GM21786 (cell line): ENCODE results near the gene RNF208.

ENCODE experiments used
- ATAC-seq: cut with Tn5 transposase; IDR thresholded peaks from one replicate; pipeline ENCODE4 v1.9.1; 2021; ENCODE audit not compliant: unreplicated experiment

Gene RNF208

DNA sequence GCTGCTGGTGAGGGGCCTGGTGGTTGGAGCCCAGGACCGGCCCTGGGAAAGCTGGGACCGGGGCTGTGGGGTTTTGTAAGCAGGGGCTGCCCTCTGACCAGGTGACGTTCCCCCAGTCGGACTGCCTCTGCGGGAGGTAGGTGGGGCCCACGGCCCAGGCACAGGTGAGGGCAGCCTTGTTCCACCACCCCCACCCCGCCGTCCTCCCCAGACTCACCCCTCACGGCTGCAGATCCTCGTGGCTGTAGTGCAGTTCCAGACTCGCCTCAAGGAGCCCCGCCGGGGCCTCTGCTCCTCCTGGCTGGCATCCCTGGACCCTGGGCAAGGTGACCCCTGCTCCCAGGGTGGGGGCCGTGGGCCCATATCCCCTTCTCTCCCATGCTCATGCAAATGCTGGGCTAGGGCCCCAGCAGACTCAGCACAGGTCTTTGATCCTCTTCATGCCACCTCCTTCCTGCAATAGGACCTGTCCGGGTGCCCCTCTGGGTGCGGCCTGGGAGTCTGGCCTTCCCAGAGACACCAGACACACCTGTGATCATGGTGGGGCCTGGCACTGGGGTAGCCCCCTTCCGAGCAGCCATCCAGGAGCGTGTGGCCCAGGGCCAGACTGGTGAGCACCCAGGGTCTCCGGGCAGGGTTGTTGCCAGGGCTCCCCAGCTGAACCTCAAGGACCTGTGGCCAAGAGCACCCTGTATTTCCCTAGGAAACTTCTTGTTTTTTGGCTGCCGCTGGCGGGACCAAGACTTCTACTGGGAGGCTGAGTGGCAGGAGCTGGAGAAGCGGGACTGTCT lies 6.6 kb downstream of the RNF208 start:
- ATAC-seq: no peak

DNA sequence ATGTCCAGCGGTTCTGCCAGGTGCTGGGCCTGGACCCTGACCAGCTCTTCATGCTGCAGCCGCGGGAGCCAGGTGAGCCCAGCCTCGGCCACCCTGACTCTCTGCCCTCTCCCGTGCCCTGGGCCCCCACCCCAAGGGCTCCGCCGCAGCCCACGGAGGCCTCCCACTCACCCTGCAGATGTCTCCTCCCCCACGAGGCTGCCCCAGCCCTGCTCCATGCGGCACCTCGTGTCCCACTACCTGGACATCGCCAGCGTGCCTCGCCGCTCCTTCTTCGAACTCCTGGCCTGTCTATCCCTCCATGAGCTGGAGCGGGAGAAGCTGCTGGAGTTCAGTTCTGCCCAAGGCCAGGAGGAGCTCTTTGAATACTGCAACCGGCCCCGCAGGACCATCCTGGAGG lies 7.4 kb downstream of the RNF208 start:
- ATAC-seq: no peak

DNA sequence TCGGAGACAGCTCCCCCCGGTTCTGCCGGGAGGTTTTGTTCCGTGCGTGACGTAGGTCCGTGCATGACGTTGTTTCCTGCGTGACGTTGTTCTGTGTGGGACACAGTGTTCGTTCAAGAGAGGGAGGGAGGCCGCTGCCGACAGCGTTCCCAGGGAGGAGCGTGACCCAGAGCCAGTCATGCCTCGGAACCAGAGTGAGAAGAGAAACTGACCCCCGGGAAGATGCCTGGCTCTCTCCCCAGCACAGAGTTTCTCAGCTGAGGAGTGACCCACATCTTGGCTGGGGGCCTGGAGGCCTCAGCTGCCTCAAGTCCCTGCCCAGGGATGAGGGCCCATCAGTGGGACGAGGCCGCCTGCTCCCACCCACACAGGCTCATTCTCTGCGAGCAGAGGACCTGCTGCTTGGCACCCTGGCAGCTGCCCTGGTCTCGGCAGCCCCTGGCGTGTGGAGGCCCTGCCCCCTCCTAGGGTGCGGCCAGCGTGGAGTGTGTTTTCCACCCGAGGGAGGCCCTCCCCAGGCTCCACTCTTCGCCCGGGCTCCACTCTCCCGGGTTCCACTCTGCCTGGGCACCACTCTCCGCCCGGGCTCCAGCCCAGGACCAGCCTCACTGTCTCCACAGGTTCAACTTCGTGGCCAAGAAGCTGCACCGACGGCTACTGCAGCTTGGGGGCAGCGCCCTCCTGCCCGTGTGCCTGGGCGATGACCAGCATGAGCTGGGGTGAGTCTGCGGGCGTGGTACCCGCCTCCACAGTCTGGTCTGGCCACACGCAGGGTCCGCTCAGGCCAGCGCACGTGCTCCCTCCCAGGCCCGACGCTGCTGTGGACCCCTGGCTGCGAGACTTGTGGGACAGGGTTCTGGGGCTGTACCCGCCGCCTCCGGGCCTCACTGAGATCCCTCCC lies 8.6 kb downstream of the RNF208 start:
- ATAC-seq: no peak

DNA sequence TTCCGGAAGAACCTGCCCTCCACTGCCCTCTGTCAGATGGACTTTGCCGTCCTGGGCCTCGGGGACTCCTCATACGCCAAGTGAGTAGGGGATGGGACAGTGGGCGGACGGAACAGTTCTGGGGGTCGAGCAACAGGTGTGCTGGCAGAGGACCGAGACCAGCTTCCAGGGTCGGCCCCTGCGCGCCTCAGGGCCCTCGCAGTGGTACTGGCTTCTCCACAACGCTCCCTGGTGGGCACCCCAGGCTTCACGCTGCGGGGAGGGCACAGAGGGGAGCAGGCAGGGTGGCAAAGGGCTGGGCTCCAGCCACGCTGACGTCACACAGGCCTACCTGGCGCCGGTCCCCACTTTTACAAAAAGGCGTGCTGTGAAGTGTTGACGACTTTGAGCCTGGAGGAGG lies 9.5 kb downstream of the RNF208 start:
- no peak for ATAC-seq

DNA sequence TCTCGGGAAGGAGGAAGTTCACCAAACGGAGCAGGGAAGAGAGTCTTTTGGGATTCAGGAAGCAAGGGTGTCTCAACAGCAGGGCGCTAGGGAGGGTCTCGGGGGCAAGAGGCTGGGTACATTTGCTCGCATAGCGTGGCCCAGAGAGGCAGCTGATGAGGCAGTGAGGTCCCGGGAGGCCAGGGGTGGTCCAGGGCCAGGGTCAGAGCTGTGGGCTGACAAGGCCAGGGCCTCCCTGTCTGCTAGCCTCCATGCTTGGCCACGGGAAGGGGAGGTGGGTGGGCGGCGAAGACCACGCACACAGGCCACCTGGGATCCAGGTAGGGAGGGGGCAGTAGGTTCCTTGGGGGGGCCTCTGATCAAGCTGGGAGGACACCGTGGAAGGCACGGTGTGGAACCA lies 10.5 kb downstream of the RNF208 start:
- no peak for ATAC-seq

DNA sequence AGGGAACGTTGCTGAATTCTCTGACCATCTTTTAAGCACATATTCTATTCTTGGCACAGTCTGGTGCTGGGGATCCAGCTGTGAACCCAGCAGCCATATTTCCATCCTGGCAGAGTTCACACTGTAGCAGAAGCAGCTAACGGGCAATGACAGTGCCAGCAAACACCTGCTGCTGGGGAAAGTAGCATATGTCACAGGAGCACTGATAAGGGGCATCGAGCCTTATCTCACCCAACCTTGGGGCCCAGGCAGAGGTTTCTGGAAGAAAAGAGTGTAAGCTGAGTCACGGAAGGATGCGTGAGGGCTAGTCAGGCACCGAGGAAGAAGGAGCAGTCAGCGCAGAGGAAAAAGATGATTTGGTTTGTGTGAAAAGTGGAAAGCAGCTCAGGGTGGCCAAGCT lies 15.4 kb downstream of the RNF208 start:
- no peak for ATAC-seq

DNA sequence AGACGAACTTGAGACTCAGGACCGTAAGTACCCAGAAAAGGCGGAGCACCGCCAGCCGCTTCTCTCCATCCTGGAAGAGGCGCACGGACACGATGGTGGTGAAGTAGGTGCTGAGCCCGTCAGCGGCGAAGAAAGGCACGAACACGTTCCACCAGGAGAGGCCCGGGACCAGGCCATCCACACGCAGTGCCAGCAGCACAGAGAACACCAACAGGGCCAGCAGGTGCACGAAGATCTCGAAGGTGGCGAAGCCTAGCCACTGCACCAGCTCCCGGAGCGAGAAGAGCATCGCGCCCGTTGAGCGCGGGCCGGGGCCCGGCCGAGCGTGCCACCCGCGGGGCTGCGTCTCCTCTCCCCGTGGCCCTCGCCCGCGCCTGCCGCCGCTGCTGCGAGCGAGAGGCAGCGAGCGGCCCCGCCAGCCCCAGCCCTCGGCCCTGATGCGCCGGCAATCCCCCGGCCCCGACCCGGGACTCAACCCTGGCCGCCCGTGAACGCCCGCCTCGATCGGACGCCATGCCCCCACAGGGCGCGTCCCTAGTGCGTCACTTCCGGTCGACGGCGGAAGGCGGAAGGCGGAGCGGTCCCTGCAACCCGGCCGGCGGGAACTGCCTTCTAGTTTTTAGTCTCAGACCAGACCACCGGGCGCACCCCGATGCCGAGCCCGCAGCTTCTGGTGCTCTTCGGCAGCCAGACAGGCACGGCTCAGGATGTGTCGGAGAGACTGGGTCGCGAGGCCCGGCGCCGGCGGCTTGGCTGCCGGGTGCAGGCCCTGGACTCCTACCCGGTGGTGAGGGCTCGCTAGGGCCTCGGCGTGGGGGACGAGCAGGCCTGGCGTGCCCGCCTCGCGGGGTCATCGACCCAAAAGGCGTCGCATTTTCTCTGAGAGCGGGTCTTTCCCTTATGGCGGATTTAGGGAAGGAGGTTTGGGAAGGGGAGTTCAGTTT lies 16.6 kb downstream of the RNF208 start, which contains the start of the genes NDOR1 and TMEM203:
Gene NDOR1, plus strand, starts transcription at position 575 of the 944 bp plus-strand sequence. Its CDS starts 78 bp downstream, at position 653.
Gene TMEM203, minus strand, starts transcription at position 523 of the 944 bp plus-strand sequence. Its CDS starts 234 bp downstream, at position 289.
- no peak for ATAC-seq

DNA sequence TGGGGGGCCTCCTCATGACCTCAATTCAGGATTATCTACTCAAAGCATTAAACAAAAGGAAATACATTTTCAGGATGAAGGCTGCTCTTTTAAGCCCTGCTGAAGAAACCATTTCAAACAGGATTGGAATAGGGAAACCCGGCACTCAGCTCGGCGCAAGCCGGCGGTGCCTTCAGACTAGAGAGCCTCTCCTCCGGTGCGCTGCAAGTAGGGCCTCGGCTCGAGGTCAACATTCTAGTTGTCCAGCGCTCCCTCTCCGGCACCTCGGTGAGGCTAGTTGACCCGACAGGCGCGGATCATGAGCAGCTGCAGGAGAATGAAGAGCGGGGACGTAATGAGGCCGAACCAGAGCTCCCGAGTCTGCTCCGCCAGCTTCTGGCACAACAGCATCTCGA lies 17.3 kb downstream of the RNF208 start:
- no peak for ATAC-seq

DNA sequence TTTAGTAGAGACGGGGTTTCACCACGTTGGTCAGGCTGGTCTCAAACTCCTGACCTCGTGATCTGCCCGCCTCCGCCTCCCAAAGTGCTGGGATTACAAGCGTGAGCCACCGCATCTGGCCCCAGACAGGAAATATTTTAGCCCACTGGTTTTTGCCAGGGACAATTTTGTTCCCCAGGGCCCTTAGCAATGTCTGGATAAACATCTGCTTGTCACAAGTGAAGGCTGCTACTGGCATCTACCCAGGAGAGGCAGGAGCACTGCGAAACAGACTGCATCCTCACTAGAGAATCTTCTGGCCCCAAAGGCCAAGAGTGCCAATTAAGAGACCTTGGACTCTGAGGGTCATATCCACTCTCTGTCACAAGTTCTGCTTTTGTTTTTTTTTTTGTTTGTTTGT lies 19.1 kb downstream of the RNF208 start:
- ATAC-seq: no peak

DNA sequence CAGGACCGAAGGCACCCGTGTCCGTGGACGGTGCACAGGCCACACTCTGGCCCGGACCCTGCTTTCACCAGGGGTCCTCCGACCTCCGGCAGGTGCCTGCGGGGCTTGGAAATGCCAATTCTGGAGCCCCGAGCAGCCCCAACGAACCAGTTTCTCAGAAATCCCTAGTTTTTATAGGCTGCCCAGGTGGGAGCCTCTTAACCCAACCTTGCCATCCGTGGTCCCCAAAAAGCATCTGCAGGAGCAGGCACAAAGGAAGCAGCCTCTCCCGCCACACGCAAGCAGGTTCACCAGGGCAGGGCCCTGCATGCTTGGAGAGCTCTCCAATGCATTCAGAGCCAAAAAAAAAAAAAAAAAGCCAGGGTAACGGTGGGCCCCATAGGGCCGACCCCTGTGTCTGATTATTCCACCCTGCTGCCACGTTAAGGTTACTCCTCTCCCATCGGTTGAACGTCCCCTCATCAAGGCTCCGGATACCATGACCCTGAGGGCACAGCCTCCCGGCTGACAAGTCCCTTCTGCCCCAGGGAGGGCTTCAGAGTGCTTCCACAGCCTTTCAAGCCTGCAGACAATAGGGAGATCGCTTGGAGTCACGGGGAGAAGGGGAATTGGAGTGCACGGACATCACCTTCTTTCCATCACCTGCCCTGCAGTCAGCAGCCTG lies 20.7 kb downstream of the RNF208 start:
- ATAC-seq: no peak

DNA sequence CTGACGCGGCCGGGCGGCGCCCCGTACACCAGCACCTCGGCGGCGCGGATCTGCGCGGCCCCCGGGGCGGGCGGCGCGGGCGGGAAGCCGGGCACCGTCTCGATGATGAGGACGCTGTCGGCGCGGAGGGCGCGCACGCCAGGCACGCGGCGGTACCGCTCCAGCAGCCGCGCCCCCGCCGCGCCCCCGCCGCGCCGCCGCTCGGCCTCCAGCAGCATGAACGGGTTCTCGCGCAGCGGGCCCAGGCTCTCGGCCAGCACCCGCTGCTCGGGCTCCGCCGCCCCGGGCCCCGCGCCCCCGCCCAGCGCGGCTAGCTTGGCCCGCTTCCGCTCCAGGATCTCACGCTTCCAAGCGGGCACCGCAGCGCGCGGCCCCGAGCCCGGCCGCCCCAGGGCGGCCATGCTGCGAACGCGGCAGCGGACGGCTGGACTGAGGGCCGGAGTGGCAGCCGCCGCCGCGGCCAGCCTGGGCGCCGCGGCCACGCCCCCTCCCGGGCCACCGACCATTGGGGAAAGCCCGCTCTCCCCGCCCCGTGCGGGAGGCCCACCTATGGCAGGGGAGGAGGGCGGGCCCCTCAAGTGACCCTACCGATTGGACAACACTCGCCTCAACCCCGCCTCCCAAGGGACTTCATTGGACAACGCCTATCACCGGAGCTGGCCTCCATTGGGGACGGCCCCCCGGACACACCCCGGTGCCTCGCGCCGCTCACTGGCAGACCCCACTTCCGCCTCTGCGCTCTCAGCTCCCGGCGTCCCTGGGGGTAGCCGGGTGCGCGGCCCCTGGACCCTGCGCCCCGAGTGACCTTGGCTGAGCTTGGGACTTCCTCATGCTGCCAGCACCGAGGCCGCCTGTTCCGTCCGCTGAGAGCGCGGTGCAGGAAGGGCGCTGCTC lies 21.5 kb downstream of the RNF208 start, which contains the start of gene TPRN:
Gene TPRN, minus strand, starts transcription at position 431 of the 894 bp plus-strand sequence. Its CDS starts 30 bp downstream, at position 401.
- ATAC-seq: peak; percentile 91

DNA sequence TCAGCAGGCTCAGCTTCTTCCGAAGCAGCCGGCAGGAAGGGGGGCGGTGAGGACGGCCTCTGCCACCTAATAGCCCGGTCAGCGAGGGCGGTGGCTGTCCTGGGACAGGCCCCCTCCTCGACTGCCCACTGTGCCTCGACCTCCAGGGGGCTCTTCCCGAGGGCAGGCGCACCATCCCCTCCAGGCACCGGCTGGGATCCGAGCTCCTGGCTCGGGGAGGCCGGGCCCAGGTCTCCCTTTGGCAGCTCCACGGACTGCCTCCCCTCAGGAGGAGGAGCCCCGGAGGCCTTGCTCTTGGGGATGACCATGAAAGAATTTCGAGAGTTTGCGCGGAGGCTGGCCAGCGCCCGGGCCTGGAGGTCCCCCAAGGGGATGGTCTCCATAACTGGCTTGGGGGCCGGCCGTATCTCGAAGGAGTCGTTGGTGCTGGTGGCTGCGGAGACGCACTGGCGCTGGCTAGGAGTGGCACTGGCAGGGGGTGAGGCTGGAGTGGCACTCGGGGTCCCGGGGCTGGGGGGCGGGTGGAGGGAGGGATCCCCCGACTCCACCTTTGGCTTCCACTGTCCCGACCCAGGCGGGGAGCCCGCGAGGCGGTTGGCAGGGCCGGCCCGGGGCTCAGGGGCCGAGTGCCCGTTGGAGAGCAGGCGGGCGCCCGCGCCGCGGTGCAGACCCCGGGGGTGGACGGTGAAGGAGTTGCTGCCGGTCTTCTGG lies 22.5 kb downstream of the RNF208 start:
- no peak for ATAC-seq

DNA sequence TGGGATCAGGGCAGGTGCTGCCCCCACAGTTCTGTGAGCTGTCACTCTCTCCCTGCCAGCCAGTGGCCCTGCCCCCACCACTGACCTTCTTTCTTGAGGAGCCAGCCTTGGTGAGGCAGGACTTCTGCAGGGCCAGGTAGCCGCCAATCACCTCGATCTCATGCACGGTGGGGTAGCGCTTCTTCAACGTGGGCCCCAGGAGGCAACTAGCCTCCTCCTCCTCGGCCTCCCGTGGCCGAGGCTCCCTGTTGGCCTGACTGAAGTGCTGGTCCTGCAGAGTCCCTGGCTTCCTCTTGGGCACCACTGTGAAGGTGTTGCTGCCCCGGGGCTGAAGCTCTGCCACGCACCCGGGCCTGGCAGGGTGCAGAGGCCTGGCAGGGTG lies 23.1 kb downstream of the RNF208 start:
- no peak for ATAC-seq

DNA sequence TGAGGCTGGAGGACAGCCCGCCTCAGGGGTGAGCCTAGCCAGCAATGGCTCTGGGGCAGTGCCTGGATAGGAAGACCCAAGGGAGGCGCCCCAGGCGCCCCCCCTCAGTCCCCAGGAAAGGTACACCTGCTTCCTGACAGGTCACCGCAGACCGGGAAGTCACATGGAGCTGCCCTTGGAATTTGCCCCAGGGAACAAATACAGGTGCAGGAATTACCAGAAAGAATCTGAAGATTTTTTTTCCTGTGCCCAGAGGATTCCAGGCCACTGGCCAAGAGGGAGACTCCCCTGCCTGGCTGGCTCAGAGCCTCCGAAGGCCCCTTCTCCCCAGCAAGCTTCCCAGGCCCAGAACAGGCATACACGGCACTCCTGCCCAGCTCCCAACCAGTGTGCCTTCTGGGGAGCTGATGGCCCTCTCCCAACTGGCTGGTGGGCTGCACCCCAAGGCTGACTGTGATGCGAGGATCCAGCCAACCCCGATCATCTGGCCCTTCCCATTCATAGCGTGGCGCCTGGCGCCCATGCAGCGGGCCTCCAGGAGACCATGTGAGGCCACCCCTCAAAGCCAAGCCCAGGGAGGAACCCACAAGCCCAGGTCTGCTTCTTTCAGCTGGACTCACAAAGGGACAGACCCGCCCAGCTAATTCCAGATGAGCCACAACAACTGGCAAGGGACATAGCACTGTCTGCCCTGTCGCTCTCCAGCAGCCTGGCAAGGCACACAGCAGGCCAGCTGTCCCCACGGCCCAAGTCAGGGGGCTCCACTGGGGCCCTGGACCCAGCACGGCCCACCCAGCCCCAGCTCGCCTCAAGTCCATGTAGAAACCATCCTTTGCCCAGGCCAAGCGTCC lies 23.8 kb downstream of the RNF208 start:
- ATAC-seq: no peak

DNA sequence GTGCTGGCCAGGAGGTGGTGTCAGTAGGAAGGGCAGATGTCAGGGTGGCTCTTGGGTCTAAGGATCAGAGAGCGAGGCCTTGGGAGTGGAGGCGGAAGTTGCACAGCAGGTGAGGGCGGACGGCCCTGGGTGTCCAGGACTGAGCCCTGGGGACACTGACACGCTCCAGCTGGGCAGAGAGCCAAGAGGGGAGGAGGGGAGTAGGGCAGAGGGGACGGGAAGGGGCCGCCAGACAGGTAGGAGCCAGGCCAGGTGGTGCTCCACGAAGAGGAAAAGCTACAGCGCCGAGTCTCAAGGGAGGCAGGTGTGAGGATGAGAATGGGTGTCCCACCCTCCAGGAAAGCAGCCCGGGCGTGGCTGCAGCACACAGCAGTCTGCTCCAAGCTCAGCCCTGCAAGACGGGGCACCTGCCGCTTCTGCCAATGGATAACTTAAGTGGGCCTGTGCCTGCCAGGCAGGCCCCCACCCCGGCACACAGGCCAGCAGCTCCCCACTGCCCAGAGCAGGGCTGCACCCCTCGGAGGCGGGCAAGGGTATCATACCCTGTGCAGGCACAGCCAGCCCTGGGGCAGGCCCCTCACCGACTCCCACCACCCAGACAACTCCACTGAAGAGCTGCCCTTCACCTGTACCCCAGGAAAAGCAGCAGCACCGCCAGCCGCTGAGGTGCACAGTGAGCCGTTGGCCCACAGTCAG lies 26.4 kb downstream of the RNF208 start:
- no peak for ATAC-seq

DNA sequence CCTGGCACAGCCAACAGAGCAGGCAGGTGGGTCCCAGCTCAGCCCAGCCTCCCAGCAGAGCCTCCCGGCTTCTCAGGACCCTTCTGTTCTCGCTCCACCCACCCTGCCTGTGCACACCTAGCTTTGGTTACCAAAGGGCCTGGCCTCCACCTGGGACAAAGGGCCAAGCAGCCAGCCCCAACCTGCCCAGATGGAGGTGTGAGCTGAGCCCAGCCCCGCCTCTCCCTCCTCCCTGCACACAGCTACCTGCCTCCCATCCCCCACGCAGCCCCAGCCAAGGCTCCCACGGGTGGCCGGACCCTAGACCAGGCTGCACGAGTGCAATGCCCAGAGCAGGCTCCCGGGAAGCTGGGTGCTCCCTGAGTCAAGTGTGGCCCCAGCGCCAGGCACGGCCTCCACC lies 27.1 kb downstream of the RNF208 start:
- ATAC-seq: no peak

DNA sequence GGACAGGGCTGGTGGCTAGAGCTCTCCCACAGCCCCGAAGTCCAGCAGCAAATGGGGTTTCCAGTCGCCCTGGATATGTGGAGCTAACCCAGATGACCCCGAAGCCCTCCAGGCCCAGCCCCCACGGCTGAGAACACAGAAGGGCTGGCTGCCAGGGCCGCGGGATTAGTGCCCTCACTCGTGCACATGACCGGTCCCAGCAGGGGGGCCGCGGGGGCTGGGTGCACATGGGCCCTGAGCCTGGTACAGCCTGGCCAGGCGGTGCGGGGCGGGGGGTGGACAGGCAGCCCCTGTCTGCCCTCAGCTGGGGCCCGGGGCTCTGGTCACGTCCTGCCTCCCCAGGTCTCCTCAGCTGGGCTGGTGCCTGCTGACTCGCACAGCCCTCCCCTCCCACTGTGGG lies 27.7 kb downstream of the RNF208 start:
- no peak for ATAC-seq
